Activated CD4-positive, alpha-beta memory T cell treated with anti-CD3 and anti-CD28 coated beads, Interleukin-2, amount 10 ng/mL, durations not matched to agents 7 days and 5 days (primary cell): ENCODE results near the gene SYNJ2. TPM values are rescaled to one million over a fixed set of nuclear protein-coding genes. Genes with fewer than 3 reads are reported as not detected.
A peak's percentile ranks its signal among the peaks of the same experiment; 100 is the strongest.

Source experiments
- CTCF ChIA-PET: fragments of 350-600 bp; sonication (Branson Sonifier 250); formaldehyde crosslinking; loops from one replicate; lab custom pipeline; 2021; ENCODE audit warnings: antibody characterized with exemption, inconsistent platforms; lab: Charles Lee
- POLR2A ChIA-PET: fragments of 350-600 bp; sonication (Branson Sonifier 250); formaldehyde crosslinking; loops from one replicate; lab custom pipeline; 2021; ENCODE audit warnings: antibody characterized with exemption; lab: Charles Lee
- DNase-seq: peaks from one replicate; pipeline ENCODE4 v3.0.0-alpha.2; 2020
- H3K27ac Mint-ChIP-seq: one replicate; pipeline ENCODE4 v1.8.0; 2021; ENCODE audit warnings: mild to moderate bottlenecking, mixed read lengths
- H3K27me3 Mint-ChIP-seq: one replicate; pipeline ENCODE4 v1.8.0; 2021; ENCODE audit warnings: mixed read lengths
- H3K36me3 Mint-ChIP-seq: one replicate; pipeline ENCODE4 v1.8.0; 2021; ENCODE audit warnings: low read depth, mixed read lengths
- H3K4me1 Mint-ChIP-seq: one replicate; pipeline ENCODE4 v1.8.0; 2021; ENCODE audit warnings: mixed read lengths
- H3K4me3 Mint-ChIP-seq: one replicate; pipeline ENCODE4 v1.8.0; 2021; ENCODE audit warnings: mild to moderate bottlenecking, mixed read lengths
- H3K9me3 Mint-ChIP-seq: one replicate; pipeline ENCODE4 v1.8.0; 2021; ENCODE audit warnings: mixed read lengths
- total RNA-seq, 2 experiments: library from RNA; stranded (reverse); gene quantifications; one replicate each; pipeline ENCODE4 v1.2.3, GENCODE V29; 2021

Gene SYNJ2
- total RNA-seq, 2 experiments from 2014 or later: 36.8 to 39.1 TPM

GRCh38 chr6:158024566-158025297, 43.1 kb downstream of the SYNJ2 start:
- H3K27ac Mint-ChIP-seq: peak overlapping the region; percentile 24
- ChIA-PET POLR2A (no interaction called here), CTCF (interaction anchor here (2.9 kb wide), 1 partner anchor 12 kb away, joined by 18 read pairs; no protein-coding TSS in a partner anchor)
- H3K4me1 Mint-ChIP-seq: peaks cover 37% of the 10 kb centered on the region
- no peaks in the 10 kb centered on the region for H3K27me3 Mint-ChIP-seq
- no peak for DNase-seq
- no peaks in the 10 kb centered on the region for H3K9me3 Mint-ChIP-seq
- no peak overlapping the region for H3K4me3 Mint-ChIP-seq
- peaks cover 21% of the 10 kb centered on the region for H3K36me3 Mint-ChIP-seq

DNA sequence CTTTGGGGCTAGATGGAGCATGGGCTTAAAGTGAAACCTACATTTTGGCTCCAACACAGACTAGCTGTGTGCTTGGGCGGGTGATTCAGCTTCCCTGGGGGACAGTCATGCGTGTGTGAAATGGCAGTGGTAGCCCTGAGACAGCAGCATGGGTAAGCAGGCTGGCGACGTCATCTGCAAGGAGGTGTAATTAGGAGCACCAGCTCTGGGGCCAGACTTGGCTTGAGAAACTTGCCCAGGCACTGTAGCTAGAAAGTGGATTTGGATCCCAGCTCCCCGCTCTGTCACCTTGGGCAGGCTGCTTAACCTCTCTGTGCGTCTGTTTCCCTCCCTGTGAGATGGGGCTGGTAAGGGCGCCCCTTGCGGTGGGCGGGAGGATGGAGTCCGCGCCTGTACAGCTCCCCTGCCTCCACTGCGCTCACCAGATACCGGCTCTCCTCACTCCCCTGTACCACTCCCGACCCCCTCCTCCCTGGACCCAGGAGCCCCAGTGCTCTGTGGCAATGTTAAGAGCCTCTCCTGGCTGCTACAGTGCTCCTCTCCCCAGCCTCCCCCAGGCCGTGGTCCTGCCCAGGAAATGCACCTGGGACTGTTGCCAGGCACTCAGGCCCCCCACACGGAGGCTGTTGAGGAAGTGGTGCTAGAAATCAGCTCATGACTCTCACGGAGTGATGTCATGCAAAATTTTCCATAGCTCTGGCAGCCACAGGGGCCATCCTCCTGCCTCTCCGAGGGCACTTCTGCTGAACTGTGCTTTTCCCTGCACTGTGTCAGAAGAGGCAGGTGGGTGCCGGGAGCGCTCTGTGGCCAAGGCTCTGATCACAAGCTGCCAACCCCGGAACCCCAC, 44.6 kb downstream of the SYNJ2 start:
- peaks cover 24% of the 10 kb centered on the region for H3K36me3 Mint-ChIP-seq
- ChIA-PET POLR2A (interaction anchor here (0.7 to 3.1 kb wide), 18 partner anchors 11 to 141 kb away, joined by 3 to 33 read pairs (median 5); partner anchors contain the start of gene SYNJ2), CTCF (interaction anchor here (0.5 to 6.6 kb wide), 44 partner anchors 9 to 542 kb away, joined by 3 to 67 read pairs (median 5); partner anchors contain the start of gene SYNJ2)
- no peaks in the 10 kb centered on the region for H3K9me3 Mint-ChIP-seq
- H3K4me1 Mint-ChIP-seq: peaks cover 48% of the 10 kb centered on the region
- peak; percentile 85 for DNase-seq
- H3K27me3 Mint-ChIP-seq: no peaks in the 10 kb centered on the region
- H3K27ac Mint-ChIP-seq: peak overlapping the region; percentile 98
- peak overlapping the region; percentile 70 for H3K4me3 Mint-ChIP-seq

DNA sequence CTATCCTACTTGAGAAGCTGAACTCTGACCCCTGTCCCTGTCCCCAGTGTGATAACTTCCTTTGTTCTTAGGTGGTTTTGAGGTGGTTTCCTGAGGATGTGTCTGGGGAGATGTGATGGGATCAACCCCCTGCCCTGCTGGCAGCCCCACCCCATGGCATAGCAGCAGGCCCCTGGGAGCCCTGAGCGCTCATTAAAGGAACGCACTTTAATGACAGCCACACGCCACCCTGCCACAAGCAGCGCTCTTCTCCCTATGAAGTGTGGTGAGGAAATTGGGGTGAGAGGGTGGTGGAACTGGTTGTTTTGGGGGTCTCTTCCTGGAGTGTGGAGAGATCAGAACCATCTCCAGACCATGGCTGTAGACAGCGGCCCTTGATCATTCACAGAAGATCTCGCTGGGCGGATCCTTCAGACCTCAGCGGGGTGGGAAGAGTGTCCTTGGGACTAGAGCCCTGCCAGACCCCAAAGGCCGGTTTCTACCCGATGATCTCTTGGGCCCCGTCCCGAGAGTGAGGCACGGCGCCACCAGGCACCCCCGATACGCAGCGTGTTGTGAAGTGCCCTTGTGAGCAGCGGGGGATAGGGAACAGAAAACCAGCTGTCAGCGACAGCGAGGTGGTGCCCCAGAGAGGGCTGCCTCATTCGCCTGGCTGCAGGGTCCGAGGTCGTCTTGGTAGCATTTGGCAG, 45.4 kb downstream of the SYNJ2 start:
- Mint-ChIP-seq H3K27me3 (no peaks in the 10 kb centered on the region), H3K36me3 (peaks cover 26% of the 10 kb centered on the region), H3K4me1 (peaks cover 55% of the 10 kb centered on the region), H3K4me3 (peak overlapping the region; percentile 70), H3K9me3 (no peaks in the 10 kb centered on the region), H3K27ac (peak overlapping the region; percentile 98)
- POLR2A ChIA-PET: interaction anchor here (0.7 to 3.1 kb wide), 15 partner anchors 12 to 142 kb away, joined by 3 to 33 read pairs (median 6); partner anchors contain the start of gene SYNJ2
- CTCF ChIA-PET: interaction anchor here (0.6 to 6.6 kb wide), 34 partner anchors 9 to 270 kb away, joined by 3 to 67 read pairs (median 6); partner anchors contain the start of gene SYNJ2
- no peak for DNase-seq

GRCh38 chr6:158027590-158028285, 46.1 kb downstream of the SYNJ2 start:
- Mint-ChIP-seq H3K9me3 (no peaks in the 10 kb centered on the region), H3K27ac (peak overlapping the region; percentile 98), H3K36me3 (peaks cover 26% of the 10 kb centered on the region), H3K4me1 (peaks cover 57% of the 10 kb centered on the region), H3K4me3 (no peak overlapping the region), H3K27me3 (no peaks in the 10 kb centered on the region)
- CTCF ChIA-PET: interaction anchor here (2.9 to 6.6 kb wide), 2 partner anchors 9 to 45 kb away, joined by 18 to 67 read pairs; partner anchors contain the start of gene SYNJ2
- POLR2A ChIA-PET: interaction anchor here (3.1 kb wide), 1 partner anchor 11 kb away, joined by 15 read pairs; no protein-coding TSS in a partner anchor
- DNase-seq: no peak

DNA sequence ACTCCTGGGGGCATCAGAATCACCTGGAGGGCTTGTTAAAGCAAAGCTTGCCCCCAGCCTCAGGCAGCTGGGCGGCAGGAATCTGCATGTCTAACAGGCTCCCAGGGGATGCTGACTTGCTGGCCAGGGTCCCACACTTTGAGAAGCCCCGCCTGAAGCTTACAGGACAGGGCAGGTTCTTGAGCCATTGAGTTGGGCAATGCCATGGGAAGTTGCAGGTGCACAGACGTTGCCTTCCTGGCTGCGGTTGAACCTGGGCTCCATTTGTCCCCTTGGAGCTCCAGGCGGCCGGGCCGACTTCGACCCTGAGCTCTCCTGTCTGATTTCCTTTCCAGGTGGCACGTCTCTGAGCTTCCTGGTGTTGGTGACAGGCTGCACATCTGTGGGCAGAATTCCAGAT, 46.8 kb downstream of the SYNJ2 start:
- CTCF ChIA-PET: interaction anchor here (1.1 to 6.6 kb wide), 2 partner anchors 35 to 46 kb away, joined by 3 to 67 read pairs; partner anchors contain the start of gene SYNJ2

DNA sequence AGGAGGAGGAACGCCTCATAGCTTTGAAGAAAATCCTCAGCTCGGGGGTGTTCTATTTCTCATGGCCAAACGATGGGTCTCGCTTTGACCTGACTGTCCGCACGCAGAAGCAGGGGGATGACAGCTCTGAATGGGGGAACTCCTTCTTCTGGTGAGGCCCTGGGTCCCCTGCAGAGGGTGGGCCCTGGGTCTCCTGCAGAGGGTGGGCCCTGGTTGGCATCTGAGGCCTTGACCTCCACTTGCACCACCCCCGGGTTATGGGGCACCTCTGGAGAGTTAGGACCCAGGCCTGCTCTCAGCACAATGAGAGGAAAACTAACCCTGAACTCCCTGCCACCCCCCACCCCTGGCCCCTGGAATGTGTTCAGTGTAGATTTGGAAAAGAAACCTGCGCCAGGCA, 47.2 kb downstream of the SYNJ2 start:
- no peaks in the 10 kb centered on the region for H3K9me3 Mint-ChIP-seq
- ChIA-PET POLR2A (interaction anchor here (1.0 to 3.1 kb wide), 2 partner anchors 10 to 47 kb away, joined by 3 to 15 read pairs; partner anchors contain the start of gene SYNJ2), CTCF (interaction anchor here (1.1 to 6.6 kb wide), 2 partner anchors 35 to 46 kb away, joined by 3 to 67 read pairs; partner anchors contain the start of gene SYNJ2)
- H3K4me3 Mint-ChIP-seq: no peak overlapping the region
- H3K36me3 Mint-ChIP-seq: peaks cover 35% of the 10 kb centered on the region
- no peak overlapping the region for H3K27ac Mint-ChIP-seq
- peaks cover 57% of the 10 kb centered on the region for H3K4me1 Mint-ChIP-seq
- H3K27me3 Mint-ChIP-seq: no peaks in the 10 kb centered on the region
- DNase-seq: no peak

More for the DNA sequence above, 46.8 kb downstream of the SYNJ2 start:
- Mint-ChIP-seq H3K4me1 (peaks cover 57% of the 10 kb centered on the region), H3K27ac (no peak overlapping the region), H3K4me3 (no peak overlapping the region), H3K9me3 (no peaks in the 10 kb centered on the region), H3K27me3 (no peaks in the 10 kb centered on the region), H3K36me3 (peaks cover 31% of the 10 kb centered on the region)
- DNase-seq: no peak
- POLR2A ChIA-PET: interaction anchor here (1.0 to 3.1 kb wide), 2 partner anchors 10 to 47 kb away, joined by 3 to 15 read pairs; partner anchors contain the start of gene SYNJ2

- no peak overlapping the region for H3K4me3 Mint-ChIP-seq
- no peaks in the 10 kb centered on the region for H3K9me3 Mint-ChIP-seq
- H3K4me1 Mint-ChIP-seq: peaks cover 54% of the 10 kb centered on the region
- no peak for DNase-seq
- CTCF ChIA-PET: interaction anchor here (6.6 kb wide), 1 partner anchor 47 kb away, joined by 67 read pairs; the partner anchor contains the start of gene SYNJ2
- H3K36me3 Mint-ChIP-seq: peaks cover 43% of the 10 kb centered on the region
- H3K27me3 Mint-ChIP-seq: no peaks in the 10 kb centered on the region
- POLR2A ChIA-PET: interaction anchor here (1.0 to 3.1 kb wide), 3 partner anchors 9 to 48 kb away, joined by 3 to 15 read pairs (median 3); partner anchors contain the start of gene SYNJ2
- no peak overlapping the region for H3K27ac Mint-ChIP-seq
Observed at GRCh38 chr6:158029668-158030230, 48.1 kb downstream of the SYNJ2 start.

DNA sequence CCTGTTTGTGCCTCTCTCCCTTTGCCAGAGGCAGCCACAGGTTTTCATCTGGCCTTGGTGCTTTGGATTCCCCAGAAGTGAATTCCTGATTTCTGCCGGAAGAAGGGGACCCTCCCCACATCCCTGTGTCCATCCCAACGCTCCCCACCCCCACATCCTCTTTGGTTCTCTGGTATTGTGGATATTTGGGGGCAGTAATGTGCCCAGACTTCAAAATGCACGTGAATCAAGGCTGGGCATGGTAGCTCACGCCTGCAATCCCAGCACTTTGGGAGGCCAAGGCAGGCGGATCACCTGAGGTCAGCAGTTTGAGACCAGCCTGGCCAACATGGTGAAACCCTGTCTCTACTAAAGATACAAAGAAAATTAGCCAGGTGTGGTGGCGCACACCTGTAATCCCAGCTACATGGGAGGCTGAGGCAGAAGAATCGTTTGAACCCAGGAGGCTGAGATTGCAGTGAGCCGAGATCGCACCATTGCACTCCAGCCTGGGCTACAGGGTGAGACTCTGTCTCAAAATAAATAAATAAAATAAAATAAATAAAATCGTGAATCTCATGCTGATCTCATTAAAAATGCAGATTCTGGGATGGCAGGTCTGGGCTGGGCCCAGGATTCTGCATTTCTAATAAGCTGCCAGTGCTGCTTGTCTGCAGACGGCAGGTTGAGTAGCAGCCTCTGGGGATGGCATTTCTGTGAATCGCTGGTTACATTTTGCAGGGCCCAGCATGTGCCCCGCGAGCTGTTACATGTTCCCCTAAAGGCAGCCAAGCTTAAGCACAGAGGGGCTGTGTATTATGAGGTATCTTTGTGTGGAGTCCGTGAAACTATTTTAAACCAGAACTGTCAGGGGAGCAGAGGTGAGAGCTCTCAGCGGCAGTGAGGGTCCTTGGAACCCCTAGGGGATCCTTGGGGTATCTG, 49.0 kb downstream of the SYNJ2 start:
- POLR2A ChIA-PET: interaction anchor here (1.0 to 3.0 kb wide), 8 partner anchors 10 to 50 kb away, joined by 3 to 13 read pairs (median 4); partner anchors contain the start of gene SYNJ2
- Mint-ChIP-seq H3K9me3 (no peaks in the 10 kb centered on the region), H3K27me3 (no peaks in the 10 kb centered on the region), H3K4me3 (no peak overlapping the region), H3K4me1 (peaks cover 52% of the 10 kb centered on the region), H3K36me3 (peaks cover 51% of the 10 kb centered on the region), H3K27ac (peak overlapping the region; percentile 81)
- DNase-seq: no peak
- CTCF ChIA-PET: interaction anchor here (1.2 to 6.6 kb wide), 5 partner anchors 10 to 271 kb away, joined by 3 to 67 read pairs (median 6); partner anchors contain the start of gene SYNJ2

GRCh38 chr6:158031381-158032353, 50.0 kb downstream of the SYNJ2 start:
- Mint-ChIP-seq H3K4me3 (no peak overlapping the region), H3K27ac (peak overlapping the region; percentile 81), H3K9me3 (no peaks in the 10 kb centered on the region), H3K27me3 (no peaks in the 10 kb centered on the region), H3K36me3 (peaks cover 61% of the 10 kb centered on the region), H3K4me1 (peaks cover 43% of the 10 kb centered on the region)
- ChIA-PET POLR2A (interaction anchor here (1.0 to 3.0 kb wide), 7 partner anchors 9 to 51 kb away, joined by 3 to 13 read pairs (median 4); partner anchors contain the start of gene SYNJ2), CTCF (interaction anchor here (0.5 to 6.6 kb wide), 6 partner anchors 9 to 272 kb away, joined by 3 to 67 read pairs (median 5); partner anchors contain the start of gene SYNJ2)
- peak; percentile 62 for DNase-seq
